GM12878 (cell line): ENCODE measurements around the gene ZNF723. TPM values are rescaled to one million over a fixed set of nuclear protein-coding genes. Genes with fewer than 3 reads are reported as not detected.
A peak's percentile ranks its signal among the peaks of the same experiment; 100 is the strongest.
"Not testable (repeated sequence)": the region's sequence is repeated elsewhere in the genome, so short reads cannot be mapped to it uniquely, and the experiment has no call there.

Source experiments
- ATAC-seq: fragments of 200-7000 bp; cut with Tn5 transposase; 3 replicates; pipeline ENCODE4 v1.9.1; 2020; ENCODE audit warnings: mild to moderate bottlenecking, moderate library complexity
- BruUV-seq: library from RNA; stranded (reverse); fragments of 400-500 nt; replicated peaks from 2 replicates; lab custom pipeline; 2021; lab: Mats Ljungman, UMichigan
- CTCF ChIA-PET: fragments of 300-600 bp; sonication (Branson Sonifier 250); formaldehyde crosslinking; extraction: SDS; loops from one replicate; lab custom pipeline; 2021; ENCODE audit warnings: inconsistent platforms; lab: Yijun Ruan, JAX
- POLR2A ChIA-PET: fragments of 350-600 bp; formaldehyde crosslinking; extraction: SDS; loops from one replicate; lab custom pipeline; 2021; ENCODE audit warnings: inconsistent platforms; lab: Charles Lee
- RAD21 ChIA-PET: fragments of 300-600 bp; sonication (Branson Sonifier 250); formaldehyde crosslinking; loops from one replicate; lab custom pipeline; 2023; ENCODE audit warnings: antibody characterized with exemption; ENCODE audit not compliant: unreplicated experiment; lab: Charles Lee
- SMC1A ChIA-PET: fragments of 300-600 bp; sonication (Branson Sonifier 250); formaldehyde crosslinking; loops from one replicate; lab custom pipeline; 2023; ENCODE audit not compliant: unreplicated experiment, uncharacterized antibody; lab: Charles Lee
- DNase-seq: peaks from one replicate; pipeline ENCODE4 v3.0.0-alpha.2; 2011; ENCODE audit warnings: low read depth, low spot score
- FAIRE-seq: peaks from 3 replicates; lab custom pipeline; 2011; peaks lifted over from hg19 to GRCh38; lab: Jason Lieb, UNC
- H2AFZ ChIP-seq: 2 replicates; pipeline ENCODE4 v1.6.0; 2011; ENCODE audit warnings: low read depth, low read length, control low read depth; ENCODE audit not compliant: control insufficient read depth
- H3K27ac ChIP-seq: 2 replicates; pipeline ENCODE4 v1.5.1; 2011; ENCODE audit warnings: control low read depth; ENCODE audit not compliant: control insufficient read depth, insufficient read depth
- H3K27me3 ChIP-seq, 2 experiments: replicated peaks in 1 of 2; 2 replicates each; pipeline versions ENCODE4 v1.6.0 to v1.6.1; 2011; ENCODE audit warnings: low read length in 1 of 2; ENCODE audit not compliant: control insufficient read depth in 2 of 2, insufficient read depth in 2 of 2
- H3K36me3 ChIP-seq, 2 experiments: 2 replicates each; pipeline ENCODE4 v1.5.1; 2011; ENCODE audit warnings: low read length in 1 of 2; ENCODE audit not compliant: control insufficient read depth in 2 of 2, insufficient read depth in 2 of 2
- H3K4me1 ChIP-seq: 2 replicates; pipeline ENCODE4 v1.6.1; 2011; ENCODE audit warnings: mild to moderate bottlenecking, low read length, moderate library complexity, mixed read lengths; ENCODE audit not compliant: control insufficient read depth, insufficient read depth
- H3K4me2 ChIP-seq: 2 replicates; pipeline ENCODE4 v1.6.0; 2011; ENCODE audit warnings: control low read depth; ENCODE audit not compliant: control insufficient read depth, insufficient read depth
- H3K4me3 ChIP-seq: fragments of 200-600 bp; sonication (generic); 2 replicates; pipeline ENCODE4 v1.5.1; 2016
- H3K79me2 ChIP-seq: 2 replicates; pipeline ENCODE4 v1.6.0; 2011; ENCODE audit warnings: low read length; ENCODE audit not compliant: control insufficient read depth, insufficient read depth
- H3K9ac ChIP-seq: 2 replicates; pipeline ENCODE4 v1.8.0; 2011; ENCODE audit warnings: low read length, control low read depth, mixed read lengths; ENCODE audit not compliant: control insufficient read depth, insufficient read depth
- H3K9me3 ChIP-seq: replicated peaks from 3 replicates; pipeline ENCODE4 v1.5.1; 2011; ENCODE audit warnings: mild to moderate bottlenecking, low read length; ENCODE audit not compliant: control insufficient read depth, insufficient read depth
- H4K20me1 ChIP-seq: 2 replicates; pipeline ENCODE4 v1.6.0; 2011; ENCODE audit not compliant: control insufficient read depth, insufficient read depth
- JUNB ChIP-seq: IDR thresholded peaks from 2 replicates; pipeline ENCODE4 v1.6.1; 2016; ENCODE audit warnings: antibody characterized with exemption, mild to moderate bottlenecking
- KAT2A ChIP-seq: conservative IDR thresholded peaks from 2 replicates; pipeline ENCODE4 v1.6.1; 2011; ENCODE audit warnings: low read depth, low read length; ENCODE audit not compliant: control insufficient read depth
- NKRF ChIP-seq: fragments of 450-650 bp; conservative IDR thresholded peaks from 2 replicates; pipeline ENCODE4 v1.6.1; 2017; ENCODE audit warnings: mild to moderate bottlenecking, moderate library complexity
- POLR2AphosphoS5 ChIP-seq: IDR thresholded peaks from 2 replicates; pipeline ENCODE4 v1.6.1; 2011; ENCODE audit warnings: mild to moderate bottlenecking, low read length, inconsistent platforms
- RBBP5 ChIP-seq: fragments of 200-600 bp; sonication (generic); conservative IDR thresholded peaks from 2 replicates; pipeline ENCODE4 v1.6.1; 2016
- ZNF274 ChIP-seq: IDR thresholded peaks from one replicate; pipeline ENCODE4 v1.8.0; 2011; ENCODE audit not compliant: insufficient read length, insufficient read depth
- WGBS: methylation state at CpG from one replicate; pipeline ENCODE4 v1.1.6; 2016; ENCODE audit warnings: low lambda C conversion rate; ENCODE audit not compliant: insufficient replicate concordance, insufficient coverage; ENCODE audit errors: missing lambda C conversion rate; 5-methylcytosine and 5-hydroxymethylcytosine counted together
- in situ Hi-C: fragments of 300-500 bp; cut with MboI; formaldehyde crosslinking; loops from 9 replicates; pipeline ENCODE4 v1.14.3; 2018; ENCODE audit warnings: mixed read lengths
- intact Hi-C: fragments of 100-400 bp; cut with micrococcal nuclease; formaldehyde crosslinking; loops from one replicate; pipeline ENCODE4 v1.14.2; 2022; ENCODE audit not compliant: unreplicated experiment
- polyA plus RNA-seq, 11 experiments: library from polyadenylated mRNA; depleted of rRNA in 4 of 11; unstranded in 6 of 11; stranded (reverse) in 5 of 11; fragments of >200 nt; fragmentation: Nextera tagmentation in 4 of 11; fragmentation: Illumina TruSeq in 1 of 11; extraction: Ambion mirVana in 4 of 11; extraction: Trizol in 1 of 11; gene quantifications; 1 replicate in 1 of 11; 2 replicates in 10 of 11; pipeline versions ENCODE4 v1.2.1 to v1.2.3, GENCODE V29; 2011 to 2016; ENCODE audit warnings: inconsistent platforms in 2 of 11, missing spikeins in 2 of 11, low read depth in 1 of 11
- total RNA-seq, 4 experiments: library from RNA; depleted of rRNA in 3 of 4; stranded (reverse); fragments of >200 nt in 3 of 4; fragmentation: Illumina TruSeq in 1 of 4; extraction: Trizol in 1 of 4; gene quantifications; 2 replicates each; pipeline versions ENCODE4 v1.2.1 to v1.2.3, GENCODE V29; 2013 to 2021

The ZNF723 gene
- total and polyA plus RNA-seq, 10 of the 15 experiments (the other 5 are each of a cell fraction or from before 2014, with no cell fraction given): not detected

GRCh38 chr19:22831211-22831610 is 880 bp upstream of the ZNF723 start:
- in situ Hi-C loops: no loop called here
- H3K79me2 ChIP-seq: no peaks in the 10 kb centered on the region
- DNase-seq (no peak), FAIRE-seq (no peak), ATAC-seq (no peak)
- H3K9me3 ChIP-seq: no peaks in the 10 kb centered on the region; the same call in 2 of the 3 replicates
- H2AFZ ChIP-seq: no peak overlapping the region
- TF ChIP-seq POLR2AphosphoS5: no peak
- TF ChIP-seq RBBP5: no peak
- TF ChIP-seq JUNB: no peak
- no peak for TF ChIP-seq NKRF
- no peak for TF ChIP-seq KAT2A
- H3K27ac ChIP-seq: no peak overlapping the region
- CTCF ChIA-PET: no interaction called here
- POLR2A ChIA-PET: no interaction called here
- no peak overlapping the region for H3K9ac ChIP-seq
- intact Hi-C loops: no loop called here
- RAD21 ChIA-PET: no interaction called here
- WGBS: 57% methylated on average over 11 of the region's 11 CpGs
- H3K4me2 ChIP-seq: no peak overlapping the region
- H3K27me3 ChIP-seq: no peaks in the 10 kb centered on the region
- H3K36me3 ChIP-seq: no peaks in the 10 kb centered on the region
- SMC1A ChIA-PET: no interaction called here
- no TSS peak for BruUV-seq
- H3K4me1 ChIP-seq: no peaks in the 10 kb centered on the region
- no peak overlapping the region for H3K4me3 ChIP-seq
- H4K20me1 ChIP-seq: no peaks in the 10 kb centered on the region

GRCh38 chr19:22857713-22858320 is 25.7 kb downstream of the ZNF723 start:
- SMC1A ChIA-PET, POLR2A ChIA-PET: not testable (repeated sequence)

More at GRCh38 chr19:22857713-22858320, 25.7 kb downstream of the ZNF723 start:
- H3K4me3 ChIP-seq, BruUV-seq, H3K9me3 ChIP-seq, ATAC-seq, H3K9ac ChIP-seq, RAD21 ChIA-PET, in situ Hi-C loops, CTCF ChIA-PET, H3K4me1 ChIP-seq, H4K20me1 ChIP-seq, DNase-seq, intact Hi-C loops, H3K4me2 ChIP-seq, H3K36me3 ChIP-seq, FAIRE-seq, H2AFZ ChIP-seq, H3K79me2 ChIP-seq, H3K27me3 ChIP-seq, H3K27ac ChIP-seq: not testable (repeated sequence)
- peak; percentile 81 for TF ChIP-seq ZNF274
